GM12892 (cell line): Measurements from ENCODE around the gene RAB4B.
"Not testable (repeated sequence)": the region's sequence is repeated elsewhere in the genome, so short reads cannot be mapped to it uniquely, and the experiment has no call there.

ENCODE experiments used
- DNase-seq: peaks from one replicate; pipeline ENCODE4 v3.0.0; 2011; ENCODE audit not compliant: insufficient read length
- FAIRE-seq: peaks from 2 replicates; lab custom pipeline; 2011; peaks lifted over from hg19 to GRCh38; lab: Jason Lieb, UNC
- POLR2A ChIP-seq: IDR thresholded peaks from 2 replicates; pipeline ENCODE4 v1.6.1; 2011; ENCODE audit warnings: low read depth, low read length, control low read depth
- POLR2AphosphoS5 ChIP-seq: IDR thresholded peaks from 2 replicates; pipeline ENCODE4 v1.6.1; 2011; ENCODE audit warnings: low read depth, low read length, control low read depth
- TAF1 ChIP-seq: IDR thresholded peaks from 2 replicates; pipeline ENCODE4 v1.6.1; 2011; ENCODE audit warnings: low read depth, mild to moderate bottlenecking, control low read depth, low read length, borderline replicate concordance

The RAB4B gene

DNA sequence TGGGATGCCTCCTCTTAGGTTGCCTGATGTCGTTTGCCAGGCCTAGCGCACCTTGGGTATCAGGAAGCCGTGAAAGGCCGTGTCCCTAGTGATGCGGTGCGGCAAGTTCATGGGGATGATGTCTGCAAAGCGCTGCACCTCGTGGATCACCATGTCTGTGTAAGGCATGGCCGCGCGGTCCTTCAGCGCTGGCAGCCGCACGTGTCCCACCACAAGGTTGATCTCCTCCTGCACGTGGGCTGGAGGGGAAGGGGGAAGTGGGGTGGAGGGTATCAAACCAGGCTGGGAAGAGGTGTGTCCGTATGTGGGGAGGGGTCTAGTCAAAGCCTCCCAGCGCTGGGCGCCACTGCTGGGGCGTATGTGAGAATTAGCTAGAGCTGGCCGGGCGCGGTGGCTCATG, 44.1 kb downstream of the RAB4B start:
- TF ChIP-seq TAF1 = no peak
- TF ChIP-seq POLR2A = no peak
- no peak for TF ChIP-seq POLR2AphosphoS5
- FAIRE-seq (no peak), DNase-seq (no peak)

DNA sequence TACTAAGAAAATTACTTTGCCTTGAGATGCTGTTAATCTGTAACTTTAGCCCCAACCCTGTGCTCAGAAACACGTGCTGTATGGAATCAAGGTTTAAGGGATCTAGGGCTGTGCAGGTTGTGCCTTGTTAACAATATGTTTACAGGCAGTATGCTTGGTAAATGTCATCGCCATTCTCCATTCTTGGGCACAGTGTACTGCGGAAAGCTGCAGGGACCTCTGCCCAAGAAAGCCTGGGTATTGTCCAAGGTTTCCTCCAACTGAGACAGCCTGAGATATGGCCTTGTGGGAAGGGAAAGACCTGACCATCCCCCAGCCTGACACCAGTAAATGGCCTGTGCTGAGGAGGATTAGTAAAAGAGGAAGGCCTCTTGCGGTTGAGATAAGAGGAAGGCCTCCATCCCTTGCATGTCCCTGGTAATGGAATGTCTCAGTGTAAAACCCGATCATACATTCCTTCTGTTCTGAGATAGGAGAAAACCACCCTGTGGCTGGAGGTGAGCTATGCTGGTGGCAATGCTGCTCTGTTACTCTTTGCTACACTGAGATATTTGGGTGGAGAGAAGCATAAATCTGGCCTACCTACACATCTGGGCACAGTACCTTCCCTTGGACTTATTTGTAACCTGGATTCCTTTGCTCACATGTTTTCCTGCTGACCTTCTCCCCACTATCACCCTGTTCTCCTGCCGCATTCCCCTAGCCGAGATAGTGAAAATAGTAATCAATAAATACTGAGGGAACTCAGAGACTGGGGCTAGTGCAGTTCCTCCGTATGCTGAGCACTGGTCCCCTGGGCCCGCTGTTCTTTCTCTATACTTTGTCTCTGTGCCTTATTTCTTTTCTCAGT, 44.9 kb downstream of the RAB4B start:
- DNase-seq, FAIRE-seq: not testable (repeated sequence)

DNA sequence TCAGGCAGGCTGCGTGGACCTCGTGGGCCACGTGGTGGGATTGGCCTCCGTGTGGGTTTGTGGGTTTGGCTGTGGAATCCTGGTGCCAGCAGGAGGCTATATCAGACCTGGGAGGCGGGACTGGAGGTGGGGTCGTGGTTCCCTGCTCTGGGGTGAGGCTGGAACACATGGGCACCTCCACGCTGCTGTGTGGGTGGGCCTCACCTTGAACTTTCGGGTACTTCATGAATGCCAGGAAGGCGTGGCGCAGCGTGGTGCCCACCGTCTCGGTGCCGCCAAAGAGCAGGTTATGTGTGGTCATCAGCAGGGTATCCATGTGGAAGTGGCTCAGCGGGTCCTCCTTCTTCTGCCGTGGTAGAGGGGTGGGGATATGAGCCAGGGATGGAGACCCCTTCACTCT, 46.9 kb downstream of the RAB4B start:
- not testable (repeated sequence) for FAIRE-seq, DNase-seq

DNA sequence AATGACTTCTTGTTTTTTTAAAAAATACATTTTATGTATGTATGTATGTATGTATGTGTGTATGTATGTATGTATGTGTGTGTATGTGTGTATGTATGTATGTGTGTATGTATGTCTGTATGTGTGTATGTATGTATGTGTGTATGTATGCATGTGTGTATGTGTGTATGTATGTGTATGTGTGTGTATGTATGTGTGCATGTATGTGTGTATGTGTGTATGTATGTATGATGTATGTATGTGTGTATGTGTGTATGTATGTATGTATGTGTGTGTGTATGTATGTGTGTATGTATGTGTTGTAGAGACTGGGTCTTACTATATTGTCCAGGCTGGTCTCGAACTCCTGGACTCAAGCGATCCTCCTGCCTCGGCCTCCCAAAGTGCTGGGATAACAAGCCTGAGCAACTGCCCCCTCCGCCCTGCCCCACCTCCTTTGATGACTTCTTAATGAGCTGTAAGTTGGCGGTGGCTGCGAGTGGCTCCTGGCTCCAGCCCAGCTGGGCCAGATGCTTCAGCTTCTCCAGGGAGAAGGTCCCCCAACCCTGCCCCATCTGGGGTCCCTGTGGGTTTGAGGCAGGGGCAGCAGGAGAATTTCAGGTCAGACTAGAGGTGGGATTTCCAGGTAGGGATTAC, 47.5 kb downstream of the RAB4B start:
- FAIRE-seq, DNase-seq: not testable (repeated sequence)

DNA sequence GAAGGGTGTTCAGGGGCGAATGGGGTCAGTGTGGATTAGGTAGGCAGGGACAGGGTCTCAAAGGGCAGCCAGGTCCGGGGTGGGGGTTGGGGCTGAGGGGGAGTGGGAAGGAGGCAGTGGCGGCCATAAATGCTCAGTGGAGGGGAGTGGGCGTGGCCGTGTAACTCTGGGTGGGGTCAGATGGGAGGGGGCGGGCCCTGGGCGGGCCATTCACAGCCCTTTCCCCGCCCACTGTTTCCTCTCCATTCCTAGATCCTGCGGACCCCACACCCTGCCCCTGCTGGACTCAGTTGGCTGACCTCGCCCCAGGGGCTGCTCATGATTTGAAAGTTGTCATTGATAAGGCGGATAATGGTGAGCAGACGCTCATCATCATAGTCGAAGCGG, 48.3 kb downstream of the RAB4B start:
- not testable (repeated sequence) for DNase-seq, FAIRE-seq

DNA sequence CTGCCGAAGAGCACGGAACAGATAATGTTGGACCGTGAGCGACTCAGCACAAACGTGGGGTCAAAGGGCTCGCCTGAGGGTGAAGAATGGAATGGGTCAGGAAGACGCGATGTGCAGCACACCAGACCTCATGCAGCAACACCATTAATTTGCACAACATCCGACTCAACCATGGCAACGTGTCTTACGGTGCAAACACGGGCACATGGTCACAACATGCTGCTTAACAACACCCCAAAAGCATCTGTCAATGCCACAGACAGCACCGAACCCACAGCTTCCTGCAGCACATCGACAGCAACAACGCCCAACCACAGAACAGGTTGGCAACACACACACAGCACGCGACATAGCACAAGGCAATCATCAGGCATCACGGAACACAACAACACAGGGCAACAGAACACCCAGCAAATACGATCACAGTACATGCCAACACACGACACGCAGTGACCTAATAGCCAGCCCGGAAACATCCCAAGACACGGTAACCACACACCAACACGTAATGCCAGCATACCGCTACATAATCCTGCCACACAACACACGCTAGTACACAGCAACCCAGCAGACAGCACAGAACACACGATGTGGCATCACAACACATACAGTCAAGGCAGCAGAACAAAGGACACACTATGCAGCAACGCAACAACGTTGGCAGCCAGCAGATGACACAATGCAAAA, 48.8 kb downstream of the RAB4B start:
- DNase-seq, FAIRE-seq: not testable (repeated sequence)

DNA sequence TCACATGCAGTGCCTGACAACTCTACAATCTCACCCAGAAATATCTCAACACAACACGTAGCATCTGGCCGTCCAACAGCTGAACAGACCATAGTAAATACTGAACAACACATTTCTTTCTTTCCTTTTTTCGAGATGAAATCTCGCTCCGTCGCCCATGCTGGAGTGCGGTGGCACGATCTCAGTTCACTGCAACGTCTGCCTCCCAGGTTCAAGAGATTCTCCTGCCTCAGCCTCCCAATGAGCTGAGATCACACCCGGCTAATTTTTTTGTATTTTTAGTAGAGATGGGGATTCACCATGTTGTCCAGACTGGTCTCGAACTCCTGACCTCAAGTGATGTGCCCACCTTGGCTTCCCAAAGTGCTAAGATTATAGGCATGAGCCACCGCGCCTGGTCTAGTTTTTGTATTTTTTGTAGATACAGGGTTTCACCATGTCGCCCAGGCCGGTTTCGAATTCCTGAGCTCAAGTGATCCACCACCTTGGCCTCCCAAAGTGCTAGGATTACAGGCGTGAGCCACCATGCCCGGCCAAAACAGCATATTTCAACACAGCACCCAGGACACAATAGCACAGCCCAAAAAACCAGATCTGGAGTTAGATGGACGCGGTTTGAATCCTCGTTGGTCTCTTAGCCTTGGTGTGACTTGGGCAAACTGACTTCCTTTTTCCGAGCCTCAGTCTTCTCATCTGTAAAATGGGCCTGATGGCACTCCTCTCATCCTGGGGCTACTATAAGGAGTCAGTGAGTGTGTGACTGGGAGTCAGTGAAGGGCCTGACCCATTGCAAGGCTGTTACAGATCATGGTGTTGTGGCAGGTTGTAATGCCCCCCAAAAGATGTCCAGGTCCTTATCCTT, 49.6 kb downstream of the RAB4B start:
- no peak for DNase-seq
- TF ChIP-seq POLR2AphosphoS5 = no peak
- no peak for TF ChIP-seq TAF1
- TF ChIP-seq POLR2A = no peak
- FAIRE-seq = no peak

DNA sequence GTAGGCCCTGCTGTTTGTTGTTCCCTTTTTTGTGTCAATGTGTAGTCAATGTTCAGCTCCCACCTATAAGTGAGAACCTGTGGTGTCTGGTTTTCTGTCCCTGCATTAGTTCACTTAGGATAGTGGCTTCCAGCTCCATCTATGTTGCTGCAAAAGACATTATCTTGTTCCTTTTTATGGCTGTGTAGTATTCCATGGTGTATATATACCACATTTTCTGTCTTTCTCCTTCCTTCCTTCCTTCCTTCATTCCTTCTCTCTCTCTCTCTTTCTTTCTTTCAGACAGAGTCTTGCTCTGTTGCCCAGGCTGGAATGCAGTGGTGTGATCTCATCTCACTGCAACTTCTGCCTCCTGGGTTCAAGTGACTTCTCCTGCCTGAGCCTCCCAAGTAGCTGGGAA, 51.2 kb downstream of the RAB4B start:
- DNase-seq (no peak), FAIRE-seq (no peak)
- TF ChIP-seq TAF1 = no peak
- no peak for TF ChIP-seq POLR2AphosphoS5
- TF ChIP-seq POLR2A = no peak

DNA sequence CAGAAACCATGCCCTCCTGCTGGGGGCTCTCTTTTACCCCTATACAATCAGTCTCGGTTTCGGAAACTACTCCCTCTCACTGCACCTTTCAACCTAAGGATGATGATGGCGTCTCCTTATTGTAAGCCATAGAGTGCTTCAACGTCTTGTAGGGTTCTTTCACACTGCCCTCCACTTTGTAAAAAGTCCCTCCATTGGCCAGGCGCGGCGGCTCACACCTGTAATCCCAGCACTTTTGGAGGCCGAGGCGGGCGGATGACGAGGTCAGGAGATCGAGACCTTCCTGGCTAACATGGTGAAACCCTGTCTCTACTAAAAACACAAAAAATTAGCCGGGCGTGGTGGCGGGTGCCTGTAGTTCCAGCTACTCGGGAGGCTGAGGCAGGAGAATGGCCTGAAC, 52.7 kb downstream of the RAB4B start:
- not testable (repeated sequence) for FAIRE-seq, DNase-seq

DNA sequence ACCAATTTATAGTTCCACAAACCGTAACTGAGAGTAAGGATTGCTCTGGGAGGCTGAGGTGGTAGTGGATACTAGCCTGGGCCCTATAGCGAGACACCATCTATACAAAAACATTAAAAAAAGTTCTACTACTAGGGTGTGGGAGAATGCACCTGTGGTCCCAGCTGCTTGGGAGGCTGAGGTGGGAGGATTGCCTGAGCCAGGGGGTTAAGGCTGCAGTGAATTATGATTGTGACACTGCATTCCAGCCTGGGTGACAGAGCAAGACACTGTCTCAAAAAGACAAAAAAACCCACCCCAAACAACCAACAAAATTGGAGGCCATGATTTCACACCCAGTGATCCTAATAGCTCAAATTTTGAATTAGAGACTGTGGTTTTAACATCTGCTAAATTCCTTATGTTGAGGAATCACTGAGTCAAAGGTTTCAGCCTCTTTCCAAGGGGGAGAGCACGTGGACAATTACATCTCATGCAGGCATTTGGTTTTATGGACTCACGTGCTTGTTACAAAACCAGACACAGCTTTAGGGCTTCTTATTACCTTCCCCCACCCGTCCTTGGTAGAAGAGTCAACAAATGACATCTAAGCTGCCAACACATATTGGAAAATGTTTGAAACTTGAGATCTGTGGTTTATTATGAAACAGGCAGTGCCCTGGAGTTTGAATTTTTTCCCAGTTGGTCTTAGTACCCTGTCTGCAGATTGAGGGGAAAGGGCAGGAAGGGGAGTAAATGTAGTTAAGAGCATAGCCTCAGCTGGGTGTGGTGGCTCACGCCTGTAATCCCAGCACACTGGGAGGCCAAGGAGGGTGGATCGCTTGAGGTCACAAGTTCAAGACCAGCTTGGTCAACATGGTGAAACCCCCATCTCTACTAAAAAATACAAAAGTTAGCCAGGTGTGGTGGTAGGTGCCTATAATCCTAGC, 53.7 kb downstream of the RAB4B start:
- FAIRE-seq = no peak
- no peak for TF ChIP-seq TAF1
- DNase-seq = no peak

DNA sequence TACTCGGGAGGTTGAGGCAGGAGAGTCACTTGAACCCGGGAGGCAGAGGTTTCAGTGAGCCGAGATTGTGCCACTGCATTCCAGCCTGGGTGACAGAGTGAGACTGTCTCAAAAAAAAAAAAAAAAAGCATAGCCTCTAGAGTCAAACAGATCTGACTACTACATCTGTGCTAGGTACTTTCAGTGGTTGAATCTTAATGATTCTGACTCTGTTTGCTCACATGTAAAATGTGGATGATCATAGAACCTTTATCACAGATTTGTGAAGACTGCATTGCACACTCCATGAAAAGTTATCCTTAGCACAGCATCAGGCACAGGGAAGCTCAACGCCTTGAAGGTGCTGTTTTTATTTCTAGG, 54.4 kb downstream of the RAB4B start:
- FAIRE-seq = not testable (repeated sequence)

DNA sequence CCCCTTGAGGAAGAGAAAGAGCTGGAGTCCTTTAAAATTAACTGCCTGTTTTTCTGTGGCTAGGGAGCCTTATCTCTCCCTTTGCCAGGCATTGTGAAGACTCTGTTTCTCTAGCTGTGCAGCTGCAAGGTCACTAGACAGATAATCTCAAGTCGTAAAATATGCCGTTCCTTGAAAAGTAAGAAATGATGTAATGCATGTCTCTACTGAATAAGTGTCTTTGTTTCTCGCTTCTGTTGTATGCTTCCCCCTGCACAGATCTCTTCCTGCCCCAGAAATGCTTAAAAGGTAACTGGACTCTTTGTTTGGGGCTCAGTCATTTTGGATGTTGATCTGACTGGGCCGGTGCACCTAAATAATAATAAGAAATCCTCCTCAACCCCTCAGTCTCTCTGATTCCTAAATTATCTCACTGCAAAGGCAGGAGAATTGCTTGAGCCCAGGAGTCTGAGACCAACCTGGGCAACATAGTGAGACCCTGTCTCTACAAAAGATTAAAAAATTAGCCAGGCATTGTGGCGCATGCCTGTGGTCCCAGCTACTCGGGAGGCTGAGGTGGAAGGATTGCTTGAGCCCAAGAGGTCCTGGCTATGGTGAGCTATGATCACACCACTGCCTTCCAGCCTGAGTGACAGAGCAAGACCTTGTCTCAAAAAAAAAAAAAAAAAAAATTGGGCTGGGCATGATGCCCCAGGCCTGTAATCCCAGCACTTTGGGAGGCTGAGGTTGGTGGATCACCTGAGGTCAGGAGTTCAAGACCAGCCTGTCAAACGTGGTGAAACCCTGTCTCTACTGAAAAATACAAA, 55.9 kb downstream of the RAB4B start:
- FAIRE-seq, DNase-seq: not testable (repeated sequence)

More for the DNA sequence above, 54.4 kb downstream of the RAB4B start:
- DNase-seq = not testable (repeated sequence)
